ENCODE results near the gene DCAF12.
"Not testable (repeated sequence)": the region's sequence is repeated elsewhere in the genome, so short reads cannot be mapped to it uniquely, and the experiment has no call there.

DCAF12 gene

GRCh38 chr9:34059281-34059680, 67.2 kb downstream of the DCAF12 start:
- no peak for DNase-seq

DNA sequence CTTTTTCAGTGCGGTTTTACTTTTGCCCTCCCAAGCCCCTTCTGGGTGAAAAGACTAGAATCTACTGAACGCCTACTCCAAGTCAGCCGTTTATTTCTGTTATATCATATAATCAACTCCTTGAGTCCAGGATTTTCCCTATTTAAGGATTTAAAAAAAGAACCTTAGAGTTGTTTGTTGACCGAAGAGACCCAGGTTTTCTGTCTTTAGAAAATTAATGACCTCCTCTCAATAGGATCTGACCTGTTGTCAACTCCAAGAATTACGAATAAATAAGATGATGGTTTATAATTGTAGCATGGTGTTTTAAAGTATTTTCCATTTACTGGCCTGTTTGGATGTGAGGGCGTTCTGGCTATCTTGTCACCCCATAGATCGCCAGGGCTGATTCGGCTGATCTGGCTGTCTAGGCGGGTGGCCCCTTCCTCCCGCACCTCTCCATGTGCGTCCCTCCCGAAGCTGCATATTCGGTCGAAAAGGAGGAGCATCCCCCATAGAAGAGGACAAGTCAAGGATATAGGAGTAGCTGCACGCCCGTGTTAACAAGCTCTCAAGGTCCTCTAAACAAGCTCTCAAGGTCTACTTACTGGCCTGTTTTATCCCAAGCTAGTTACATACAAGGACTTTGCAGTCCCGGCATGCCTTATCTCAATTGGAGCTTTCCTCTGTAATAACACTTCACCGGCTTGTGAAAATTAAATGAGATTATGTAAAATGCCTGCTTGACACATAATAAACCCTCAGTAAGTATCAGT, 76.7 kb downstream of the DCAF12 start:
- peak in 1 of 2 experiments; percentile 16 for DNase-seq

GRCh38 chr9:34048727-34049629, 77.5 kb downstream of the DCAF12 start, which contains the start of gene UBAP2:
UBAP2 (minus strand) TSS chr9:34048887; CDS start chr9:34017148, 31,739 bp downstream.
- DNase-seq = peak; percentile 99

GRCh38 chr9:34047864-34048726, 78.4 kb downstream of the DCAF12 start:
- peak; percentile 50 to 62 for DNase-seq

DNA sequence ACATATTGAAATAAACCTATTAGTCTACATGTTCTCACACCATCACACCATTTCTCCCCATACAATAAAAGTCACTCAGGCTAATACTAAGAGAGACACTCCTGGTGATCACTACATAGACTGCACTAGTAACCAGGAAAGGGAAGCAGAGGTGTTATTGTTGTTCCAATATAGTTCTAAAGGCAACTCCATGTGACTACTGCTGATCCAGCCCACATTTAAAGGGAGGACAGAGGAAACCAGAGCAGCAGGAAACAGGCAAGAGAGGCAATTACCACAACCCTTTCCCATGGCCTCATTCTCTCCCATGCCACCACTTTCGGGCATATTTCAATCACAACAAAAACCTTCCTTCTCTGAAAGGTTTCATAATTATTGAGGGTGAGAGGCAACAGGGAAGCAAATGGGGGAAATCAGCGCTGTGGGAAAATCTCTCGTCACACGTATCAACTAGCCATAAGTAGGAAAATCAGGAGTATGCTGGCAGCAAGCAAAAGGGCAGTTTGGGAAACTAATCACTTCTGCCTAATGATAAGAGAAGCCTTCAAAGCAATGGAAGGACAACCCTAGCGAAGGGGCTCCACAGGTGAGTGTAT, 79.6 kb downstream of the DCAF12 start:
- no peak for DNase-seq

GRCh38 chr9:34045903-34046302, 80.6 kb downstream of the DCAF12 start:
- DNase-seq = no peak

DNA sequence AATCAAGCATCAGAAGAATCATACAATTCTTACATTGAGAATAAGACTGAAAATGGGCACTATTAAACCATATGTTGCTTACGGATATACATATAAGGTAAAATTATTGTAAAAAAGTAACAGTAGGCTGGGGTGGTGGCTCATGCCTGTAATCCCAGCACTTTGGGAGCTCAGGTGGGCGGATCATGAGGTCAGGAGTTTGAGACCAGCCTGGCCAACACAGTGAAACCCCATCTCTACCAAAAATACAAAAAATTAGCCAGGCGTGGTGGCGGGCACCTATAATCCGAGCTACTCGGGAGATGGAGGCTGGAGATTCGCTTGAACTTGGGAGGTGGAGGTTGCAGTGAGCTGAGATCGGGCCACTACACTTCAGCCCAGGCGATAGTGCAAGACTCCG, 84.4 kb downstream of the DCAF12 start:
- not testable (repeated sequence) for DNase-seq

GRCh38 chr9:34038851-34039250, 87.6 kb downstream of the DCAF12 start:
- not testable (repeated sequence) for DNase-seq

DNA sequence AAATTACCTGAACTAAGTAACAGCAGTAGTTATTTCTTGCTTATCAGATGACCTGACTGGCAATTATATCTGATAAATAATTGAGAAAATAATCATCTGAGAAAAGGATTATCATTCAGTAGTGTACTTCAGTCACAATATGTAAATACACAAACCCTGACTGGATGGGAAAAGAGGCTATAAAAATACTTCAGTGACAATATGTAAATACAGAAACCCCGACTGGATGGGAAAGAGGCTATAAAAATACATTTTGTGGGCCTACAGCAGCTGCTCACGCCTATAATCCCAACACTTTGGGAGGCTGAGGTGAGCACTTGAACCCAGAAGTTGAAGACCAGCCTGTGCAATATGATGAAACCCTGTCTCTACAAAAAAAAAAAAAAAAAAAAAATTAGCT, 88.9 kb downstream of the DCAF12 start:
- DNase-seq = no peak

DNA sequence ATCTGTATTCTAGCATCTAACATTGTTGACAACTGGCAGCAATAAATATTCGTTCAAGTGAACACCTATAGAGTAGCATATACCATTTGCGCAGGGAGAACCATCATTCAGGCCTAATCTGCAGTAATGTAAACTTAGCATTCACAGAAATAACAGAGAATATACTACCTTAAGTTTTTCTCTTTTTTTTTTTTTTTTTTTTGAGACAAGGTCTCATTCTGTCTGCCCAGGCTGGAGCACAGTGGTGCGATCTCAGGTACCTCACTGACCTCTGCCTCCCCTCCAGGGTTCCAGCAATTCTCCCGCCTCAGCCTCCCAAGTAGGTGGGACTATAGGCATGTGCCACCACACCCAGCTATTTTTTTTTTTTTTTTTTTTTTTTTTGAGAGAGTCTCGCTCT, 89.9 kb downstream of the DCAF12 start:
- DNase-seq = no peak
